Retinal pigment epithelial cell (primary cell): ENCODE measurements around the gene CBY1.

ENCODE experiments used
- DNase-seq: peaks from one replicate; pipeline ENCODE4 v3.0.0-alpha.2; 2010; ENCODE audit warnings: low read depth
- H3K4me3 ChIP-seq: 2 replicates; pipeline ENCODE4 v1.5.1; 2011; ENCODE audit warnings: mild to moderate bottlenecking, low read length, control low read depth, moderate library complexity
- TF ChIP-seq, protein P1 (sequence below): conservative IDR thresholded peaks from 2 replicates; pipeline ENCODE4 v1.5.1; 2011; ENCODE audit warnings: low read depth, low read length, control low read depth, inconsistent platforms

Gene CBY1

DNA sequence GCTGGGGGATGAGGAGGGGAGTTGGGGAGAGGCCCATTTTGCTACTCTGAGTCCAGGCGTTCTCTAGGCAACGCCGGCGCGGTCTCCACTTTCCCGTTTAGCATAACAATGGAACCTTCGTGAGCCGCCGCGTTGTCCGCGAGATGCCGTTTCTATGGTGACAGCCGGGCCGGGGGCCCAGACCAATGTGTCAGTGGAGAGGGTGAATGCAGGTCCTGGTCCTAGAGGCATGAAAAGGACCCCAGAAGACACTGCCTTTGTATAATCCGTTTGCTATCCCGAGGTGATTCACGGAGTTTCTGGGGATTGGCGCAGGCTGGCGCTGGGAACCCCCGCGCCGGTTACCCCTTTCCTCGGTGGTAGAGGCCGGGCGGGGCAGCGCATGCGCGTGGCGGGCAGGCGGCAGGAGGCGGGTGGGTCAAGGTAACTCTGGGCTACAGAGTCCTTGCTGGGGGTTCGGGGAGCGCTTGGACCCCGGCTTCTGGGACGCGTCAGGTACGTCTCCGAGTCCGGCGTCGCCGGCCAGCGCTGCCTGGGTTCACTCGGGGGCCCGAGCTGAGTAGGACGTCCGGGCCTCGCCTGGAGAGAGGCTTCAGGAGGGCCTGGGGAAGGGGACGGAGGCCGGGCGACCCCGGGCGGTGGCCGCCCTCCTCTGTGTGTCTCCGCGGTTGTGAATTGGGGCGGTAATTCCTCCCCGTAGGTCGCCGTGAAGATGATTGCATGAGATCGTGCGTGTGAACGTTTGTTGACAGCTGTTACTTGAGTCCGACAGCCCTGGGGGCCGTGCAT is at the start of gene CBY1, which contains the start of gene FAM227A:
Gene CBY1 (plus strand): TSS at position 383 of the 789 bp plus-strand sequence. CDS start 11,417 bp downstream, outside the sequence.
Gene FAM227A (minus strand): TSS at position 137 of the 789 bp plus-strand sequence. CDS start 6,224 bp downstream, outside the sequence.
- peak; percentile 59 for DNase-seq
- peak within 1 kb of the TSS; percentile 86 for H3K4me3 ChIP-seq

DNA sequence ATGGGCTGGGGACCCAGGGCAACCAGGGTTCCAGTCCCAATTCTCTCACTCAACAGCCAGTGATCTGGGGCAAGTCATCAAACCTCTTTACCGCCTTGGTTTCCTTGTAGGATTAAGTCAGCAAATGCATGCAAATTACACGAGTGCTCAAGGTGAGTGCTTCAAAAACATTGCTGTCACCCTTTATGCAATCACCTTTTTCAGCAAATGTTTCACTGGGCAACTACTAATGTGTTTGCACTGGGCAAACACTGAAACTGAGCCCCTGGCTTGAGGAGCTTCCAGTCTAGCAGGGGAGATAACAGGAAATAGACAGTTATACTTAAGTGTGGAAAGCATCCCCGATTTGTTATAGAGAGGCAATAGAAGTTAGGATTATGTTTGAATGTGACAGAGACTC is 48.8 kb upstream of the CBY1 start:
- DNase-seq, result no peak
- TF ChIP-seq, protein P1, sequence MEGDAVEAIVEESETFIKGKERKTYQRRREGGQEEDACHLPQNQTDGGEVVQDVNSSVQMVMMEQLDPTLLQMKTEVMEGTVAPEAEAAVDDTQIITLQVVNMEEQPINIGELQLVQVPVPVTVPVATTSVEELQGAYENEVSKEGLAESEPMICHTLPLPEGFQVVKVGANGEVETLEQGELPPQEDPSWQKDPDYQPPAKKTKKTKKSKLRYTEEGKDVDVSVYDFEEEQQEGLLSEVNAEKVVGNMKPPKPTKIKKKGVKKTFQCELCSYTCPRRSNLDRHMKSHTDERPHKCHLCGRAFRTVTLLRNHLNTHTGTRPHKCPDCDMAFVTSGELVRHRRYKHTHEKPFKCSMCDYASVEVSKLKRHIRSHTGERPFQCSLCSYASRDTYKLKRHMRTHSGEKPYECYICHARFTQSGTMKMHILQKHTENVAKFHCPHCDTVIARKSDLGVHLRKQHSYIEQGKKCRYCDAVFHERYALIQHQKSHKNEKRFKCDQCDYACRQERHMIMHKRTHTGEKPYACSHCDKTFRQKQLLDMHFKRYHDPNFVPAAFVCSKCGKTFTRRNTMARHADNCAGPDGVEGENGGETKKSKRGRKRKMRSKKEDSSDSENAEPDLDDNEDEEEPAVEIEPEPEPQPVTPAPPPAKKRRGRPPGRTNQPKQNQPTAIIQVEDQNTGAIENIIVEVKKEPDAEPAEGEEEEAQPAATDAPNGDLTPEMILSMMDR, result no peak
- no peak overlapping the region for H3K4me3 ChIP-seq

More for the DNA sequence above, at the start of gene CBY1, which contains the start of gene FAM227A:
- TF ChIP-seq, protein P1, result no peak

DNA sequence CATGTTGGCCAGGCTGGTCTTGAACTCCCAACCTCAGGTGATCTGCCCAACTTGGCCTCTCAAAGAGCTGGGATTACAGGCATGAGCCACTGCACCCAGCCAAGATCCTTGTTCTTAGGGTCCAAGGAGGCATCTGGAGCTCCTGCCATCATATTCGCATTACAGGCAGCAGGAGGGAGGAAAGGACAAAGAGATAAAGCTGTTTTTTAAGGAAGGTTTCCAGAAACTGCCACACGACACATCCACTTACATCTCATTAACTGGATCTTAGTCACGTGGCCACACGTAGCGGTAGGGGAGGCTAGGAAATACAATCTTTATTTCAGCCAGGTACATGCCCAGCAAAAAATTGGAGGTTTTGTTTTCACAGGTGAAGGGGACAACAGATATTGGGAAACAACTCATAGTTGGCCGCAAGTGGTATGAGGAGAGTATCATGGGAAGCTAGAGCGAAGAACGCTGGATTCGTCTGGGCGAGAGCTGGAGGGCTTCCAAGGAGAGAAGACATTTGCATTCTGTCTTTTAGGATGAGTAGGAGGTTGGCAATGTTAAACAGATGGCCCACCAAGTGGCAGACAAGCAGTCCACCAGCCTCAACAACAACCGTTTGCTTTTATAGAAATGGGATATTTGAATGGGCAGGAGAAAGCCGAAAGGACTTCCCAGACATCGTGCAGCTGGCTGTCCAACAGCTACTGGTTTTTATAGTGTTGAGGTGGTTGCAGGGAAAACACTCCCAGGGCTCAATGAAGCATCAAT is 47.3 kb upstream of the CBY1 start:
- H3K4me3 ChIP-seq, result no peak overlapping the region
- TF ChIP-seq, protein P1, result no peak
- DNase-seq, result no peak

DNA sequence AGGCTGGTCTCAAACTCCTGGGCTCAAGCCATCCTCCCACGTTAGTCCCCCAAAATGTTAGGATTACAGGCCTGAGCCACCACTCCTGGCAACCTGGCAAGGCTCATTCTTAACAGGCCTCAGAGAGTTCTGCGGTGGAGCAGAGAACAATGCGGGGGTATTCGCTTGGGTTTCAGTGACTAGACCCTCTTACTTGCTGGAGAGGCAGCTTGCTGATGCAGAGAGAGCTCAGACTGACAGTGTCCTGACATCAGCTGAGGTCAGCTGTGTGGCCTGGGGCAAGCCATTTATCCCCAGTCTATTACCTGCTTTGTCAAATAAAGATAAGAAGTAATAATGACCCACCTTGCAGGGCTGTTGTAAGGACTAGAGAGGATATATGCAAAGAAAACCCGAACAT is 46.2 kb upstream of the CBY1 start:
- no peak overlapping the region for H3K4me3 ChIP-seq
- no peak for DNase-seq
- TF ChIP-seq, protein P1, result no peak

DNA sequence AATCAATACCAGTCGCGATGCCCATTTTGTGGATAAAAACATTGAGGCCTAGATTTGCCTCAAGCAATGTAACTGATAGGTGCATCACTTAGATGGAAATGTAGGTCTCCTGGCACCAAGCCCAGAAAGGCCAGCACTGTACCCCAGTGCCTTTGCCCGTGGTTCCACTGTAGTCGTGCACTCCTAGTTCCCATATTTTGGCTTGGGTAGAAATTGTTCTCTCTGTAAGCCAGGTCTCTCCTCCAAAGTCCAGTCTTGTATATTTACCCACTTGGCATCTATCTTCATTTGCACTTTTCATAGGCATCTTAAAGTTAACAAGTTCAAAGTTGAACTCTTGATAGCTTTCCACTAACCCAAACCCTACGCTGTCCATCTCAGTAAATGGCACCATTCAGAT is 44.9 kb upstream of the CBY1 start:
- H3K4me3 ChIP-seq, result no peak overlapping the region
- DNase-seq, result no peak
- TF ChIP-seq, protein P1, result no peak

DNA sequence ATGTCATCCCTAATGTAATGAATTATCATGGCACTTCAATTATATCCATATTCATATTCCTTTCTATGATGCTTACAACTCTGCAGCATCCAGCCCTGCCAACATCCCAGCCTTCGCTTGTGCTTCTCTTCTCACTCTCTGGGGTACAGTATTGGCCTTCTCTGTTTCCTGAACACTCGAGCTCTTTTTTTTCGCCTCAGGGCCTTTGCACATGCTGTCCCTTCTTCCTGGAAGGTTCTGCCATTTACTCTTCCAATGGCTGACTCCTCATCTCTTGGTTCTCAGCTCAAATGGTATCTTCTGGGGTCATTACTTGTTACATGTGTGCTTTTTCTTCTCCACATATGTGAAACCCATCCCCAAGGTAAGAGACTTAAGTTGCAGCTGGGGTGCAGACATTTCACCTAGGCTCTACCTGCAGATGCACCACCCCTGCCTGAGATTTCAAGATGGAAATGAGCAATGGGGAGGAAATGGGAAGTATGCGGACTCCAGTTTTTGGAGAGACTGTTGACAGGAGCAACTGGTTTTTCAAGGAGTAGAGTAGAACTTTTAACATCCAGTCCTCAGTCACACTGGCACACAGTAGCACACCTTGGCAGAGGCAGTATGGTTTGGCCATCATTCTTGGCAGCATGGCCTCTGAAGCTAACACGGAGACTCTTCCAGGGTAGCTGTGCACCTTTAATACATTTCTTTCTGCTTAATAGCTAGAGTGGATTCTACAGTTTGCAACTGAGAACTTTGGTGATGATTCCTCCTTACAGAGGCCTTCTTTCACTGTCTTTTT is 44.0 kb upstream of the CBY1 start:
- no peak for DNase-seq
- TF ChIP-seq, protein P1, result no peak
- H3K4me3 ChIP-seq, result no peak overlapping the region
